ENCODE data around the gene SLC10A2. TPM values are rescaled to one million over a fixed set of nuclear protein-coding genes. Genes with fewer than 3 reads are reported as not detected.

Gene SLC10A2
- total RNA-seq, 1 experiment from 2014 or later, result not detected

GRCh38 chr13:103022336-103022735, 43.9 kb downstream of the SLC10A2 start:
- H3K9me3 ChIP-seq (replicated peaks), result no peaks in the 10 kb centered on the region
- no peak overlapping the region for H3K4me3 ChIP-seq

DNA sequence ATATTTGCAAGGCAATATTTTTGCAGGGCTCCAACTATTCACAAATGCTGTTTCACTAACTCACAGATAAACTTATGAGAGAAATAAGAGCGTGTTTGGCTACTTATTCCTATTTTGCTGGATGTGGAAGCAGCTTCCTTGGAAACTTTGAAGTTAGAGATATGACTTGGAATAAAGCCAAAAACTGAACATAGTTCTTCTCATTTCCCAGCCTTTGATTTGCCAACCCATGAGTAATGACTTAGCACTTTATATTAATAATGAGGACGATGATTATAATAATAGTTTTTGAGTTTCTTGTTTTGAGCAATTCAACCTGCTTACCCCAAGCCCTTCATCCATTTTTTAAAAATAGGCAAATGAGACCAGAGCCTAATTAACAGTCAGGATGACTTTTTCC, 47.7 kb downstream of the SLC10A2 start:
- no peak for DNase-seq
- Histone ChIP-seq H3K9me3 (replicated peaks) (no peaks in the 10 kb centered on the region), H3K4me1 (no peaks in the 10 kb centered on the region), H3K27ac (no peak overlapping the region), H3K27me3 (no peaks in the 10 kb centered on the region), H3K4me3 (no peak overlapping the region), H3K36me3 (no peaks in the 10 kb centered on the region)

More at GRCh38 chr13:103022336-103022735, 43.9 kb downstream of the SLC10A2 start:
- Histone ChIP-seq H3K36me3 (no peaks in the 10 kb centered on the region), H3K27me3 (no peaks in the 10 kb centered on the region), H3K27ac (no peak overlapping the region), H3K4me1 (no peaks in the 10 kb centered on the region)
- no peak for DNase-seq

DNA sequence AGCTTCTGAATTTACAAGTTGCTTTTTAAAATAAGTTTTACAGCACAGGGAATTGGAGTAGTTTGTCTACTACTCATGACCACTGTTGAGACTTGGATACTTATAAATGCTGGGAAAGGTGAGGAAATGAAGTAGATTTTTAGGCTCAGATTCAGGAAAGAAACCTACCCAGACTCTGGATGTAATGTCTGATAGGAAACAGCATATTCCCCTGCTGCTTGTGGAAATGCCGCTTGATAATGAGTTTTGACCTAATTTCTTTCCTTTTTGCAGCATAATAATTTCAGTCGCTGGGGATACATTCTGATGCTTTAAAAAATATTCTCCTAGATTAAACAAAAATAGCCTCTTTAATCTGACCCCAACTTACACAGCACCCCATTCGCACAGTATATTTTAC, 53.6 kb downstream of the SLC10A2 start:
- no peak for DNase-seq
- Histone ChIP-seq H3K27me3 (no peaks in the 10 kb centered on the region), H3K9me3 (replicated peaks) (no peaks in the 10 kb centered on the region), H3K36me3 (no peaks in the 10 kb centered on the region), H3K4me1 (no peaks in the 10 kb centered on the region), H3K4me3 (no peak overlapping the region), H3K27ac (no peak overlapping the region)

DNA sequence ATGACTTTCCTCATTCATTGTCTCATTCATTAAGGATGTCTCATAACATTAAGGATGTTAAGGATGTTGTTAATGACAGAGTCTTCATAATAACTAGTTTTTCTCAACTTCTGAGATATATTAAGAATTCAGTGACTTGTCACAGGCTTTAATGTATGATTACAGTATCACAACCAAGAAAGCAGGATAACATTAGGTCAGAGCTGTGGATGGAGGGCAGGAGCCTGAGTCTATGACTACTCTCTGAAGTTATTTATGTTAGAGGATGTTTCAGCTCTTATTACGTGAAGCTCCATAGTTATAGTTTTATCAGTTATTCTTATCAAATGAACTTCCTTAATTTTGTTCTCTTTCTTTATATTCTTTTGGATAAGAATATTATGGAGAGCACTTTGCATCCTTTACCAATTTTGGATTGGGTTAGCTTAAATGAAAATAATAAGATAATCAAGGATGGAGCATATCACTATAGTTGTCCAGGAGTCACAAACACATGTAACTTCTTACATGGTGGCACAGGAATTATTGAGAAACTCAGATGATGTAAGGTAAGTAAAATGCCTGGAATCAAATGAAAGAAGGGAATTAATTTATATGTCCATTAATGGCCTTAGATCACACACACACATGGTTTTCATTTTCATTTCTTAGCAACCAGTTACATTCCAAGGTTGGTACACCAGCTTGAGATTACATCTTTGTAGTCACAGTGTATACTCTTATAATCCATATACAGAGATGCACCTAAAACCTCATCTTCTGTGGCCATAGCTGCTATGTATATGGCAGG, 57.0 kb downstream of the SLC10A2 start:
- Histone ChIP-seq H3K27ac (no peak overlapping the region), H3K9me3 (replicated peaks) (no peaks in the 10 kb centered on the region), H3K4me3 (no peak overlapping the region), H3K36me3 (no peaks in the 10 kb centered on the region), H3K27me3 (no peaks in the 10 kb centered on the region), H3K4me1 (no peaks in the 10 kb centered on the region)
- DNase-seq, result no peak

GRCh38 chr13:103007427-103007762, 58.8 kb downstream of the SLC10A2 start:
- Histone ChIP-seq H3K27me3 (no peaks in the 10 kb centered on the region), H3K36me3 (no peaks in the 10 kb centered on the region)

DNA sequence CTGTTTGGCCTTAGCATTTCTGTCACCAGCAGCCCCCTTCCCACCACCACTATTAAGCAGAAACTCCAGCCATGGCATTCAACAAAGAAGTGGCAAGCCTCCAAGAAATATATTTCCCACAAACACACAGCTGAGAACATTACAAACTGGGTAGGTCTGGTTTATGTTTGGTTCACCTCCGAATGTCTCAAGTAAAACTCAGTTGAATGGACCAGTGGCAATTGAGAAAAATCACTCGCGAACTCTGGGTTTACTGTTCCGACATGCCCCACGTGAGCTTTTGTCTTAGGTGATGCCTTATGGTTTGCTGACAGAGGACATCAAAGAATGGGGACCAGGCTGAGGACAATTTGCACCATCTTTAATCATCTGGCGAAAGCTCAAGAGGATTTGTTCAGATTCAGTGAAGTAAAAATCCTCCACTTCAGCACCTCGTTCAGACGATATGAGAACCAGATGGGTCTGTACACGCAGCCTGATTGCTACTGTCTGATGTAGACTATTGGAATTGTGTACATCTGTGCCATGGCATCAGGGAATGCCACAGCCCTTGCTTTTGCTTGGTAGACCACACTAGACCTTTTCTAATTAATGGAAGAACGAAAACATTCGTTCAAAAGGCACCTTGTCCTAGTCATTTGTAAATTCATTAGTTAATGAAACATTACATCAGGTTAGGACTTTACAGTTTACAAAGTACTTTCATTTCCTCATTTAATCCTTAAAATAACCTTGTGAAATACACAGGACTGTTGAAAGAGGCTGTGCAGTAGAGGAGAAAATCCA, 59.4 kb downstream of the SLC10A2 start:
- Histone ChIP-seq H3K4me1 (no peaks in the 10 kb centered on the region), H3K27me3 (no peaks in the 10 kb centered on the region), H3K27ac (no peak overlapping the region), H3K9me3 (replicated peaks) (no peaks in the 10 kb centered on the region), H3K4me3 (no peak overlapping the region), H3K36me3 (no peaks in the 10 kb centered on the region)
- DNase-seq, result no peak

More at GRCh38 chr13:103007427-103007762, 58.8 kb downstream of the SLC10A2 start:
- Histone ChIP-seq H3K27ac (no peak overlapping the region), H3K9me3 (replicated peaks) (no peaks in the 10 kb centered on the region), H3K4me3 (no peak overlapping the region), H3K4me1 (no peaks in the 10 kb centered on the region)
- DNase-seq, result no peak

GRCh38 chr13:103004661-103005345, 61.4 kb downstream of the SLC10A2 start:
- no peaks in the 10 kb centered on the region for H3K4me1 ChIP-seq
- H3K36me3 ChIP-seq, result no peaks in the 10 kb centered on the region
- H3K27ac ChIP-seq, result no peak overlapping the region
- H3K4me3 ChIP-seq, result no peak overlapping the region
- DNase-seq, result no peak
- no peaks in the 10 kb centered on the region for H3K9me3 ChIP-seq (replicated peaks)
- no peaks in the 10 kb centered on the region for H3K27me3 ChIP-seq

- Histone ChIP-seq H3K27ac (no peak overlapping the region), H3K9me3 (replicated peaks) (no peaks in the 10 kb centered on the region), H3K4me1 (no peaks in the 10 kb centered on the region), H3K27me3 (no peaks in the 10 kb centered on the region), H3K4me3 (no peak overlapping the region), H3K36me3 (no peaks in the 10 kb centered on the region)
- DNase-seq, result no peak
Measured at GRCh38 chr13:103003631-103004030, 62.6 kb downstream of the SLC10A2 start.

- no peaks in the 10 kb centered on the region for H3K4me1 ChIP-seq
- no peak for DNase-seq
- no peaks in the 10 kb centered on the region for H3K27me3 ChIP-seq
- H3K27ac ChIP-seq, result no peak overlapping the region
- H3K9me3 ChIP-seq (replicated peaks), result no peaks in the 10 kb centered on the region
- no peak overlapping the region for H3K4me3 ChIP-seq
- no peaks in the 10 kb centered on the region for H3K36me3 ChIP-seq
Measured at GRCh38 chr13:103002279-103002678, 63.9 kb downstream of the SLC10A2 start.

- Histone ChIP-seq H3K27ac (no peak overlapping the region), H3K27me3 (no peaks in the 10 kb centered on the region), H3K4me1 (no peaks in the 10 kb centered on the region), H3K4me3 (no peak overlapping the region), H3K9me3 (replicated peaks) (no peaks in the 10 kb centered on the region), H3K36me3 (no peaks in the 10 kb centered on the region)
- no peak for DNase-seq
Measured at GRCh38 chr13:103000157-103000556, 66.1 kb downstream of the SLC10A2 start.

- H3K36me3 ChIP-seq, result no peaks in the 10 kb centered on the region
- H3K27me3 ChIP-seq, result no peaks in the 10 kb centered on the region
- DNase-seq, result no peak
- H3K4me3 ChIP-seq, result no peak overlapping the region
- H3K4me1 ChIP-seq, result no peaks in the 10 kb centered on the region
- H3K27ac ChIP-seq, result no peak overlapping the region
- no peaks in the 10 kb centered on the region for H3K9me3 ChIP-seq (replicated peaks)
Measured at GRCh38 chr13:102999499-102999898, 66.7 kb downstream of the SLC10A2 start.

Other genes with a start within 250 kb of the SLC10A2 start
- 24.5 and 28.4 TPM in 2 replicates for gene ERCC5, start 220.4 kb downstream of the SLC10A2 start, total RNA-seq (2014; rRNA removed; shearing (Covaris generic))